Transverse colon (tissue), 3 donors: ENCODE data around the gene RHBDD1.

Experiments
- EP300 ChIP-seq: sonication (generic); formaldehyde crosslinking; IDR thresholded peaks from one replicate; pipeline ENCODE4 v1.6.1; 2017; ENCODE audit warnings: antibody characterized with exemption, low read depth
- TF ChIP-seq, protein P1 (sequence below), 5 experiments: fragments of 200-600 bp in 3 of 5; fragments of 450-650 bp in 2 of 5; sonication (generic) in 3 of 5; IDR thresholded peaks; 1 replicate in 2 of 5; 2 replicates in 3 of 5; pipeline ENCODE4 v1.5.1; 2016 to 2017; ENCODE audit warnings: antibody characterized with exemption in 5 of 5, inconsistent platforms in 3 of 5, mild to moderate bottlenecking in 2 of 5, moderate library complexity in 1 of 5

GRCh38 chr2:226803410-226803809 is 32.4 kb upstream of the RHBDD1 start:
- TF ChIP-seq, protein P1, sequence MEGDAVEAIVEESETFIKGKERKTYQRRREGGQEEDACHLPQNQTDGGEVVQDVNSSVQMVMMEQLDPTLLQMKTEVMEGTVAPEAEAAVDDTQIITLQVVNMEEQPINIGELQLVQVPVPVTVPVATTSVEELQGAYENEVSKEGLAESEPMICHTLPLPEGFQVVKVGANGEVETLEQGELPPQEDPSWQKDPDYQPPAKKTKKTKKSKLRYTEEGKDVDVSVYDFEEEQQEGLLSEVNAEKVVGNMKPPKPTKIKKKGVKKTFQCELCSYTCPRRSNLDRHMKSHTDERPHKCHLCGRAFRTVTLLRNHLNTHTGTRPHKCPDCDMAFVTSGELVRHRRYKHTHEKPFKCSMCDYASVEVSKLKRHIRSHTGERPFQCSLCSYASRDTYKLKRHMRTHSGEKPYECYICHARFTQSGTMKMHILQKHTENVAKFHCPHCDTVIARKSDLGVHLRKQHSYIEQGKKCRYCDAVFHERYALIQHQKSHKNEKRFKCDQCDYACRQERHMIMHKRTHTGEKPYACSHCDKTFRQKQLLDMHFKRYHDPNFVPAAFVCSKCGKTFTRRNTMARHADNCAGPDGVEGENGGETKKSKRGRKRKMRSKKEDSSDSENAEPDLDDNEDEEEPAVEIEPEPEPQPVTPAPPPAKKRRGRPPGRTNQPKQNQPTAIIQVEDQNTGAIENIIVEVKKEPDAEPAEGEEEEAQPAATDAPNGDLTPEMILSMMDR (IDR thresholded peaks at IDR 0.05) = no peak
- no peak for TF ChIP-seq EP300
